WTC11 (cell line): ENCODE measurements around the gene MED9. TPM values are rescaled to one million over a fixed set of nuclear protein-coding genes. Genes with fewer than 3 reads are reported as not detected.

Experiments
- ATAC-seq: fragments of 200-7000 bp; cut with Tn5 transposase; 2 replicates; pipeline ENCODE4 v1.10.0; 2021; ENCODE audit warnings: mild to moderate bottlenecking, moderate library complexity
- CTCF ChIA-PET: fragments of 300-600 bp; sonication (Branson Sonifier 250); formaldehyde crosslinking; loops from one replicate; lab custom pipeline; 2021; ENCODE audit warnings: antibody characterized with exemption; lab: Charles Lee
- POLR2A ChIA-PET: fragments of 350-600 bp; sonication (Branson Sonifier 250); formaldehyde crosslinking; loops from one replicate; lab custom pipeline; 2021; ENCODE audit warnings: antibody characterized with exemption; lab: Charles Lee
- DNase-seq: peaks from one replicate; pipeline ENCODE4 v3.0.0; 2021; ENCODE audit warnings: low spot score
- H3K27ac Mint-ChIP-seq: 2 replicates; pipeline ENCODE4 v1.8.0; 2021; ENCODE audit warnings: mixed read lengths
- H3K27me3 Mint-ChIP-seq: 2 replicates; pipeline ENCODE4 v1.8.0; 2021; ENCODE audit warnings: low read depth, mild to moderate bottlenecking, moderate library complexity, mixed read lengths
- H3K36me3 Mint-ChIP-seq: 2 replicates; pipeline ENCODE4 v1.8.0; 2021; ENCODE audit warnings: mixed read lengths
- H3K4me1 Mint-ChIP-seq: 2 replicates; pipeline ENCODE4 v1.8.0; 2022; ENCODE audit warnings: mixed read lengths
- H3K4me3 Mint-ChIP-seq: 2 replicates; pipeline ENCODE4 v1.8.0; 2021; ENCODE audit warnings: mild to moderate bottlenecking, moderate library complexity, mixed read lengths
- H3K9me3 Mint-ChIP-seq: 2 replicates; pipeline ENCODE4 v1.8.0; 2021; ENCODE audit warnings: mixed read lengths
- ATF1 ChIP-seq: sonication (generic); formaldehyde crosslinking; IDR thresholded peaks from 2 replicates; pipeline ENCODE4 v1.8.1; 2023; ENCODE audit warnings: mild to moderate bottlenecking, moderate library complexity, missing genetic modification reagents
- ETV6 ChIP-seq: sonication (generic); formaldehyde crosslinking; IDR thresholded peaks from 2 replicates; pipeline ENCODE4 v1.8.1; 2022; ENCODE audit warnings: mild to moderate bottlenecking, missing genetic modification reagents
- FOXK1 ChIP-seq: sonication (generic); formaldehyde crosslinking; IDR thresholded peaks from 2 replicates; pipeline ENCODE4 v1.8.0; 2022; ENCODE audit warnings: mild to moderate bottlenecking, moderate library complexity, missing genetic modification reagents
- HMGA2 ChIP-seq: fragments of 250-450 bp; sonication (Bioruptor Pico); IDR thresholded peaks from 2 replicates; pipeline ENCODE4 v1.4.0; 2021; ENCODE audit warnings: mild to moderate bottlenecking, moderate library complexity
- JUN ChIP-seq: sonication (generic); formaldehyde crosslinking; IDR thresholded peaks from 2 replicates; pipeline ENCODE4 v1.8.0; 2023; ENCODE audit warnings: mild to moderate bottlenecking, missing genetic modification reagents
- MYBL2 ChIP-seq: sonication (generic); formaldehyde crosslinking; IDR thresholded peaks from 2 replicates; pipeline ENCODE4 v1.8.1; 2023; ENCODE audit warnings: mild to moderate bottlenecking, moderate library complexity, missing genetic modification reagents
- NFE2L1 ChIP-seq: sonication (generic); formaldehyde crosslinking; IDR thresholded peaks from 2 replicates; pipeline ENCODE4 v1.8.1; 2023; ENCODE audit warnings: missing genetic modification reagents
- RELA ChIP-seq: sonication (generic); formaldehyde crosslinking; IDR thresholded peaks from 2 replicates; pipeline ENCODE4 v1.8.1; 2022; ENCODE audit warnings: missing genetic modification reagents, mild to moderate bottlenecking, borderline replicate concordance
- SMAD4 ChIP-seq: sonication (generic); formaldehyde crosslinking; IDR thresholded peaks from 2 replicates; pipeline ENCODE4 v1.8.0; 2022; ENCODE audit warnings: mild to moderate bottlenecking, missing genetic modification reagents
- TCF7 ChIP-seq: sonication (generic); formaldehyde crosslinking; IDR thresholded peaks from 2 replicates; pipeline ENCODE4 v1.8.0; 2022; ENCODE audit warnings: mild to moderate bottlenecking, low read depth, missing genetic modification reagents, moderate library complexity
- ZBTB21 ChIP-seq: sonication (generic); formaldehyde crosslinking; IDR thresholded peaks from 2 replicates; pipeline ENCODE4 v1.8.1; 2023; ENCODE audit warnings: mild to moderate bottlenecking, missing genetic modification reagents, borderline replicate concordance
- ZNF671 ChIP-seq: fragments of 250-450 bp; sonication (Bioruptor Pico); IDR thresholded peaks from 2 replicates; pipeline ENCODE4 v1.8.0; 2021; ENCODE audit warnings: mild to moderate bottlenecking
- total RNA-seq: library from RNA; stranded (reverse); gene quantifications from 3 replicates; pipeline ENCODE4 v1.2.3, GENCODE V29; 2021
- TF ChIP-seq, protein P1 (sequence below): fragments of 250-450 bp; sonication (Bioruptor Pico); IDR thresholded peaks from 2 replicates; pipeline ENCODE4 v1.9.0; 2021; ENCODE audit warnings: mild to moderate bottlenecking
- TF ChIP-seq, protein P2 (sequence below): sonication (generic); formaldehyde crosslinking; IDR thresholded peaks from 2 replicates; pipeline ENCODE4 v1.8.0; 2022; ENCODE audit warnings: mild to moderate bottlenecking, missing genetic modification reagents
- TF ChIP-seq, protein P3 (sequence below): sonication (generic); formaldehyde crosslinking; IDR thresholded peaks from 2 replicates; pipeline ENCODE4 v1.8.1; 2023; ENCODE audit warnings: mild to moderate bottlenecking, missing genetic modification reagents, moderate library complexity
- TF ChIP-seq, protein P4 (sequence below): sonication (generic); formaldehyde crosslinking; IDR thresholded peaks from 2 replicates; pipeline ENCODE4 v1.8.1; 2023; ENCODE audit warnings: mild to moderate bottlenecking, missing genetic modification reagents
- TF ChIP-seq, protein P5 (sequence below): sonication (generic); formaldehyde crosslinking; IDR thresholded peaks from 2 replicates; pipeline ENCODE4 v1.8.0; 2023; ENCODE audit warnings: missing genetic modification reagents
- TF ChIP-seq, protein P6 (sequence below): sonication (generic); formaldehyde crosslinking; IDR thresholded peaks from 2 replicates; pipeline ENCODE4 v1.8.0; 2022; ENCODE audit warnings: mild to moderate bottlenecking, missing genetic modification reagents
- TF ChIP-seq, protein P7 (sequence below): sonication (generic); formaldehyde crosslinking; IDR thresholded peaks from 2 replicates; pipeline ENCODE4 v1.8.1; 2022; ENCODE audit warnings: low read depth, mild to moderate bottlenecking, moderate library complexity, missing genetic modification reagents, borderline replicate concordance
- TF ChIP-seq, protein P8 (sequence below): sonication (generic); formaldehyde crosslinking; IDR thresholded peaks from 2 replicates; pipeline ENCODE4 v1.8.1; 2023; ENCODE audit warnings: mild to moderate bottlenecking, missing genetic modification reagents, moderate library complexity

Gene MED9
- total RNA-seq, 1 experiment from 2014 or later, result 21.1 TPM

DNA sequence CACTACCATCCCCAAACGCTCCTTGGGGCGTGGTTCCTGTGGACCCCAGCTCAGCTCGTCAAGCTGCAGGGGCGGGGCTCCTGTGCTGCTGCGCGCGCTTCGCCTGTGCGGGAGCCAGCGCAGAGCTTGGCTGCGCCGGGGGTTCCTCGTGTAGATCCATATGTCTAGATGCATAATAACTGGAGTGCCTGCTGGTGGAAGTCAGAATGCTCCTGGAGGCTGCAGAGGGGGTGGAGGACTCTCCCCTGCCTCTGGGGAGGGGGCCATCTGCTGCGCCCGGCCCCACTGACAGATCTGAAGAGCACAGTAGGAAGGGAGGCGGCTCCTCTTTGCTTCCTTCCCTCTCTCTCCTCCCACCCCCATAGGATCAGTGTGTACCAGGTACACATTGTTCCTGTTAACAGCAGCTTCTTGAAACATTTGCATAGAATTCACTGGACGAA, 14.8 kb downstream of the MED9 start:
- POLR2A ChIA-PET, result no interaction called here

DNA sequence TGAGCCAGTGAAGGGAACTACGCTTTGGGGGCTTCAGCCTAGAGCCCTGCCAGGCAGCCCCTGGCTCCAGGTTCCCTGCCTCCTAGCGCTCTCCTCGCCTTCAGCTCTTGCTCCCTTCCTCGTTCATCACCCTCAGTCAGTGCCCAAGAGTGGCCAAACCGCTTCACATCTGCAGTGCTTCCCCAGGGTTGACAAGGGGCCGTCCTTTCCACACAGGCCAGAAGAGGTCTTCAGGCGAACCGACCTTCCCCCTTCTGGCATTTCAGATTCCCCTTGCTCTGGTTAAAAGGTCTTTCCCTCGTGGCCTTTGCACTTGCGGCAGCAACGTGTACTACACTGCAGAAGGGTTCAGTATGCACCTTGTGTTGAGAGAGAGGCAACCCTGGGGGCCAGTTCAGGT, 15.3 kb downstream of the MED9 start:
- Mint-ChIP-seq H3K27ac (no peak overlapping the region; the same call in 1 of the 2 replicates), H3K27me3 (peaks cover 26% of the 10 kb centered on the region), H3K4me1 (peaks cover 35% of the 10 kb centered on the region), H3K36me3 (peaks cover 26% of the 10 kb centered on the region), H3K4me3 (no peak overlapping the region), H3K9me3 (no peaks in the 10 kb centered on the region)
- ChIA-PET POLR2A (no interaction called here), CTCF (interaction anchor here (1.0 to 1.5 kb wide), 2 partner anchors 77 to 137 kb away, joined by 3 to 6 read pairs; no protein-coding TSS in a partner anchor)
- DNase-seq, result no peak
- no peak for ATAC-seq
- TF ChIP-seq NFE2L1 (CRISPR knock-in tag), result no peak
- no peak for TF ChIP-seq RELA (CRISPR knock-in tag)
- TF ChIP-seq, protein P1, sequence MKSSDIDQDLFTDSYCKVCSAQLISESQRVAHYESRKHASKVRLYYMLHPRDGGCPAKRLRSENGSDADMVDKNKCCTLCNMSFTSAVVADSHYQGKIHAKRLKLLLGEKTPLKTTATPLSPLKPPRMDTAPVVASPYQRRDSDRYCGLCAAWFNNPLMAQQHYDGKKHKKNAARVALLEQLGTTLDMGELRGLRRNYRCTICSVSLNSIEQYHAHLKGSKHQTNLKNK (CRISPR knock-in tag), result no peak
- no peak for TF ChIP-seq FOXK1 (CRISPR knock-in tag)
- TF ChIP-seq ZNF671 (CRISPR knock-in tag), result no peak
- TF ChIP-seq, protein P2, sequence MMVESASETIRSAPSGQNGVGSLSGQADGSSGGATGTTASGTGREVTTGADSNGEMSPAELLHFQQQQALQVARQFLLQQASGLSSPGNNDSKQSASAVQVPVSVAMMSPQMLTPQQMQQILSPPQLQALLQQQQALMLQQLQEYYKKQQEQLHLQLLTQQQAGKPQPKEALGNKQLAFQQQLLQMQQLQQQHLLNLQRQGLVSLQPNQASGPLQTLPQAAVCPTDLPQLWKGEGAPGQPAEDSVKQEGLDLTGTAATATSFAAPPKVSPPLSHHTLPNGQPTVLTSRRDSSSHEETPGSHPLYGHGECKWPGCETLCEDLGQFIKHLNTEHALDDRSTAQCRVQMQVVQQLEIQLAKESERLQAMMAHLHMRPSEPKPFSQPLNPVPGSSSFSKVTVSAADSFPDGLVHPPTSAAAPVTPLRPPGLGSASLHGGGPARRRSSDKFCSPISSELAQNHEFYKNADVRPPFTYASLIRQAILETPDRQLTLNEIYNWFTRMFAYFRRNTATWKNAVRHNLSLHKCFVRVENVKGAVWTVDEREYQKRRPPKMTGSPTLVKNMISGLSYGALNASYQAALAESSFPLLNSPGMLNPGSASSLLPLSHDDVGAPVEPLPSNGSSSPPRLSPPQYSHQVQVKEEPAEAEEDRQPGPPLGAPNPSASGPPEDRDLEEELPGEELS, result no peak
- no peak for TF ChIP-seq JUN (CRISPR knock-in tag)
- TF ChIP-seq, protein P3, sequence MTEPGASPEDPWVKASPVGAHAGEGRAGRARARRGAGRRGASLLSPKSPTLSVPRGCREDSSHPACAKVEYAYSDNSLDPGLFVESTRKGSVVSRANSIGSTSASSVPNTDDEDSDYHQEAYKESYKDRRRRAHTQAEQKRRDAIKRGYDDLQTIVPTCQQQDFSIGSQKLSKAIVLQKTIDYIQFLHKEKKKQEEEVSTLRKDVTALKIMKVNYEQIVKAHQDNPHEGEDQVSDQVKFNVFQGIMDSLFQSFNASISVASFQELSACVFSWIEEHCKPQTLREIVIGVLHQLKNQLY (CRISPR knock-in tag), result no peak
- no peak for TF ChIP-seq TCF7
- TF ChIP-seq MYBL2, result no peak
- no peak for TF ChIP-seq ATF1 (CRISPR knock-in tag)

More for the DNA sequence above, 14.8 kb downstream of the MED9 start:
- peaks cover 35% of the 10 kb centered on the region for H3K4me1 Mint-ChIP-seq
- CTCF ChIA-PET, result interaction anchor here (1.1 to 1.5 kb wide), 2 partner anchors 77 to 136 kb away, joined by 3 to 6 read pairs; no protein-coding TSS in a partner anchor
- peaks cover 32% of the 10 kb centered on the region for H3K36me3 Mint-ChIP-seq
- ATAC-seq, result no peak
- H3K27me3 Mint-ChIP-seq, result peaks cover 26% of the 10 kb centered on the region
- no peak overlapping the region for H3K4me3 Mint-ChIP-seq
- no peak for TF ChIP-seq FOXK1 (CRISPR knock-in tag)
- no peak for TF ChIP-seq ETV6 (CRISPR knock-in tag)
- no peak for TF ChIP-seq SMAD4
- TF ChIP-seq RELA (CRISPR knock-in tag), result no peak
- TF ChIP-seq, protein P4, sequence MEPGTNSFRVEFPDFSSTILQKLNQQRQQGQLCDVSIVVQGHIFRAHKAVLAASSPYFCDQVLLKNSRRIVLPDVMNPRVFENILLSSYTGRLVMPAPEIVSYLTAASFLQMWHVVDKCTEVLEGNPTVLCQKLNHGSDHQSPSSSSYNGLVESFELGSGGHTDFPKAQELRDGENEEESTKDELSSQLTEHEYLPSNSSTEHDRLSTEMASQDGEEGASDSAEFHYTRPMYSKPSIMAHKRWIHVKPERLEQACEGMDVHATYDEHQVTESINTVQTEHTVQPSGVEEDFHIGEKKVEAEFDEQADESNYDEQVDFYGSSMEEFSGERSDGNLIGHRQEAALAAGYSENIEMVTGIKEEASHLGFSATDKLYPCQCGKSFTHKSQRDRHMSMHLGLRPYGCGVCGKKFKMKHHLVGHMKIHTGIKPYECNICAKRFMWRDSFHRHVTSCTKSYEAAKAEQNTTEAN (CRISPR knock-in tag), result no peak
- TF ChIP-seq, protein P5, sequence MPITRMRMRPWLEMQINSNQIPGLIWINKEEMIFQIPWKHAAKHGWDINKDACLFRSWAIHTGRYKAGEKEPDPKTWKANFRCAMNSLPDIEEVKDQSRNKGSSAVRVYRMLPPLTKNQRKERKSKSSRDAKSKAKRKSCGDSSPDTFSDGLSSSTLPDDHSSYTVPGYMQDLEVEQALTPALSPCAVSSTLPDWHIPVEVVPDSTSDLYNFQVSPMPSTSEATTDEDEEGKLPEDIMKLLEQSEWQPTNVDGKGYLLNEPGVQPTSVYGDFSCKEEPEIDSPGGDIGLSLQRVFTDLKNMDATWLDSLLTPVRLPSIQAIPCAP (CRISPR knock-in tag), result no peak
- no peaks in the 10 kb centered on the region for H3K9me3 Mint-ChIP-seq
- no peak for DNase-seq
- H3K27ac Mint-ChIP-seq, result no peak overlapping the region

DNA sequence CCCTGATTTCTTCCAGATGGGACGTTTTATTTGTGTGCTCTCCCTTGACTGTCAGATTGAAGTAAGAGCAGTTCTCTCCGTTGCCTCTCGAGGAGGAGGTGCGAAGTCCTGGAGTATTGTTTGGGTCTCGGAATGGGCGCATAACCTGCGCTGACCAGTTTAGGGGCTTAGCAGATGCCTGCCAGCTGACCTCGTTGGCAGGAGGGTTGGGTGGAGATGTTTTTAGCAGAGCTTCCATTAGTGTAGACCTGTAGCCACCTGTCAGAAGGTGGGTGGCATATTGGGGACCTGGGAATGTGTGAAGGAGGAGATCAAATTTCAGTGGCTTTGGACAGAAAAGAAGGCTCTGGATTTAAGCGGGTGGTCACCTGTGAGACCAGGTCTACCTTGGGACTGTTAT, 15.8 kb downstream of the MED9 start:
- DNase-seq (no peak), ATAC-seq (no peak)
- H3K27me3 Mint-ChIP-seq, result peaks cover 29% of the 10 kb centered on the region
- H3K9me3 Mint-ChIP-seq, result no peaks in the 10 kb centered on the region
- H3K4me1 Mint-ChIP-seq, result peaks cover 40% of the 10 kb centered on the region
- H3K27ac Mint-ChIP-seq, result peak overlapping the region; percentile 46; the same call in 1 of the 2 replicates
- H3K4me3 Mint-ChIP-seq, result no peak overlapping the region
- H3K36me3 Mint-ChIP-seq, result peaks cover 22% of the 10 kb centered on the region
- ChIA-PET CTCF (interaction anchor here (1.0 kb wide), 1 partner anchor 138 kb away, joined by 3 read pairs; no protein-coding TSS in a partner anchor), POLR2A (no interaction called here)
- no peak for TF ChIP-seq ZBTB21 (CRISPR knock-in tag)
- TF ChIP-seq, protein P6, sequence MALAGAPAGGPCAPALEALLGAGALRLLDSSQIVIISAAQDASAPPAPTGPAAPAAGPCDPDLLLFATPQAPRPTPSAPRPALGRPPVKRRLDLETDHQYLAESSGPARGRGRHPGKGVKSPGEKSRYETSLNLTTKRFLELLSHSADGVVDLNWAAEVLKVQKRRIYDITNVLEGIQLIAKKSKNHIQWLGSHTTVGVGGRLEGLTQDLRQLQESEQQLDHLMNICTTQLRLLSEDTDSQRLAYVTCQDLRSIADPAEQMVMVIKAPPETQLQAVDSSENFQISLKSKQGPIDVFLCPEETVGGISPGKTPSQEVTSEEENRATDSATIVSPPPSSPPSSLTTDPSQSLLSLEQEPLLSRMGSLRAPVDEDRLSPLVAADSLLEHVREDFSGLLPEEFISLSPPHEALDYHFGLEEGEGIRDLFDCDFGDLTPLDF, result no peak
- TF ChIP-seq, protein P7, sequence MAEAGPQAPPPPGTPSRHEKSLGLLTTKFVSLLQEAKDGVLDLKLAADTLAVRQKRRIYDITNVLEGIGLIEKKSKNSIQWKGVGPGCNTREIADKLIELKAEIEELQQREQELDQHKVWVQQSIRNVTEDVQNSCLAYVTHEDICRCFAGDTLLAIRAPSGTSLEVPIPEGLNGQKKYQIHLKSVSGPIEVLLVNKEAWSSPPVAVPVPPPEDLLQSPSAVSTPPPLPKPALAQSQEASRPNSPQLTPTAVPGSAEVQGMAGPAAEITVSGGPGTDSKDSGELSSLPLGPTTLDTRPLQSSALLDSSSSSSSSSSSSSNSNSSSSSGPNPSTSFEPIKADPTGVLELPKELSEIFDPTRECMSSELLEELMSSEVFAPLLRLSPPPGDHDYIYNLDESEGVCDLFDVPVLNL (CRISPR knock-in tag), result no peak
- TF ChIP-seq RELA (CRISPR knock-in tag), result no peak
- TF ChIP-seq, protein P8, sequence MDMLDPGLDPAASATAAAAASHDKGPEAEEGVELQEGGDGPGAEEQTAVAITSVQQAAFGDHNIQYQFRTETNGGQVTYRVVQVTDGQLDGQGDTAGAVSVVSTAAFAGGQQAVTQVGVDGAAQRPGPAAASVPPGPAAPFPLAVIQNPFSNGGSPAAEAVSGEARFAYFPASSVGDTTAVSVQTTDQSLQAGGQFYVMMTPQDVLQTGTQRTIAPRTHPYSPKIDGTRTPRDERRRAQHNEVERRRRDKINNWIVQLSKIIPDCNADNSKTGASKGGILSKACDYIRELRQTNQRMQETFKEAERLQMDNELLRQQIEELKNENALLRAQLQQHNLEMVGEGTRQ (CRISPR knock-in tag), result no peak
- TF ChIP-seq HMGA2 (CRISPR knock-in tag), result no peak
